ENCODE data around the gene ZNF662.

Gene ZNF662

GRCh38 chr3:42891042-42891441, 14.9 kb upstream of the ZNF662 start:
- DNase-seq, result no peak

DNA sequence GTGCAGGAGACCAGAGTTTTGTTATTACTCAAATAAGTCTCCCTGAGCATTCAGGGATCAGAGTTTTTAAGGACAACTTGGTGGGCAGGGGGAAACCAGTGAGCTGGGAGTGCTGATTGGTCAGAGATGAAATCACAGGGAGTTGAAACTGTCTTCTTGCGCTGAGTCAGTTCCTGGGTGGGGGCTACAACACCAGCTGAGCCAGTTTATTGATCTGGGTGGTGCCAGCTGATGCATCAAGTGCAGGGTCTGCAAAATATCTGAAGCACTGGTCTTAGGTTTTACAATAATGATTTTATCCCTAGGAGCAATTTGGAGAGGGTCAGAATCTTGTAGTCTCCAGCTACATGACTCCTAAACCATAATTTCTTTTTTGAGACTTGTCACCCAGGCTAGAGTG, 13.8 kb upstream of the ZNF662 start:
- DNase-seq, result no peak

DNA sequence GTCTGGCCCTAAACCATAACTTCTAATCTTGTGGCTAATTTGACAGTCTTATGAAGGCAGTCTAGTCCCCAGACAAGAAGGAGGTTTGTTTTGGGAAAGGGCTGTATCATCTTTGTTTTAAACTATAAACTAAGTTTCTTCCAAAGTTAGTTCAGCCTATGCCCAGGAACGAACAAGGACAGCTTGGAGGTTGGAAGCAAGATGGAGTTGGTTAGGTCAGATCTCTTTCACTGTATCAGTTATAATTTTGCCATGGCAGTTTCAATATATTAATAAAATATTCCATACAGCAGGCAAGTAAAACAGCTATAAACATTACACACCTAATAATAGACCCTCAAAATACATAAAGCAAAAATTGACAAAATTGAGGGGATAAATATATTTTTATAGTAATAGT, 13.1 kb upstream of the ZNF662 start:
- no peak for DNase-seq

GRCh38 chr3:42894698-42895579, 11.0 kb upstream of the ZNF662 start:
- no peak for DNase-seq

- DNase-seq, result no peak
These were observed 10.4 kb upstream of the ZNF662 start for GRCh38 chr3:42895580-42895868.

- DNase-seq, result no peak
These were observed 6.9 kb upstream of the ZNF662 start for GRCh38 chr3:42898896-42899675.

DNA sequence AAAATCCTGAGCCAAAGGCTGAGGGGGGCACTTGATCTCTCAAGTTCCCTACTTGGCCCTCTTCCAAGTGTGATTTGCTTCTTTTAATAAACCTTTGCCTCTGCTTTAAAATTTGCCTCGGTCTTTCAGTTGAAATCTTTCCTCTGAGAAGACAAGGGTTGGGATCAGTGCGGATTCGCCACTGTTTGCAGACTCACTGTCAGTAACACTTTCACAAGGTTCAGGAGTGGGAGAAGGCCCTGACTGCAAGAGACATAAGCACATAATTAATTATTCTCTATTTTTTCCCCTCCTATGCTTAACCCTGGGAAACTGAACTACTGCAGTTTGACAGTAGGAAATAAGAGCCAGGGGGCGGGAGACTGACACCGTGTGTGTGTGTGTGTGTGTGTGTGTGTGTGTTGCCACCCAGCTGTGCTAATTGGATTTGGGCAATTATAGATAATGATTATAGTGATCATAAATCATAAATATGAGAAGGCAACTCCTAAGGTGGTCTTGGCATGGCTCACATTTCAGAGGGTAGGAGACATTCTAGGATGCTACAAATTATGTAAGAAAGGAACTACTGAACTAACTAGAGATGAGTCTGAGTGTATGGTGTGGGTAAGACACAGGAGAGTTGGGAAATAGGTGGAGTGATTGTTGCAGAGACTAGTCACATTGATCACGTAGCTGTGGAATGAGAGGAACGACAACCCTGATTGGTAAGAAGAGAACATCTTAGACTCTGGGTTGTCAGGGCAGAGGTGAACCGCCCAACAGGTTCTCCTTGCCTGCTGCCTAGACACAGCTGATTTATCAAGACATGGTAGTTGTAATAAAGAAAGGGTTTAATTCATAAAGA, 5.5 kb upstream of the ZNF662 start:
- no peak for DNase-seq

DNA sequence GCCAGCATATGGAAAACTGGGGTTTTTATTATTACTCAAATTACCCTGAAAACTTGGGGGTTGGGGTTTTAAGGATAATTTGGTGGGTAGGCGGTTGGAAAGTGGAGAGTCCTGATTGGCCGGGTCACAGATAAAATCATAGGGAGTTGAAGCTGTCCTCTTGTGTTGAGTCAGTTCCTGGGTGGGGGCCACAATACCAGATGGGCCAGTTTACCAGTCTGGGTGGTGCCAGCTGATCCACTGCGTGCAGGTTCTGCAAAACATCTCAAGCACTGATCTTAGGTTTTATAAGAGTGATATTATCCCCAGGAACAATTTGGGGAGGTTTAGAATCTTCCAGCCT, 4.9 kb upstream of the ZNF662 start:
- no peak for DNase-seq

DNA sequence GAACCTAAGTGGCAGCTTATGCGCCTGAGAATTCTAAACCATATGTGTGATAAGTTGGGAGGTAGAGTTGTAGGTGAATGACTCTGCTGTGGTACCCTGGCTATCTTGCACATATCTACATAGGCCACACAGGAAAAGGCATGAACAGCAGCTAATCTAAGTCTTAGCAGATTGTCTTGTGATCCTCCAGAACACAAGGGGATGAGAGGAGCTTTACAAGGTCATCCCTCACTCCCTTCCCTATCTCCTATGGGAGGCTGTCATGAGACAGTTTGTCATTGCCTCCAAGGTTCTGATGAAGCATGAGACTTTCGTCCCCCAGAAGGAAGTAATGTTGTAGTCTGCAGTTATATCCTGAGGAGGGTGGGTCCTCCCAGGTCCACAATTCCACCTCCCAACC, 3.7 kb upstream of the ZNF662 start:
- DNase-seq, result no peak

DNA sequence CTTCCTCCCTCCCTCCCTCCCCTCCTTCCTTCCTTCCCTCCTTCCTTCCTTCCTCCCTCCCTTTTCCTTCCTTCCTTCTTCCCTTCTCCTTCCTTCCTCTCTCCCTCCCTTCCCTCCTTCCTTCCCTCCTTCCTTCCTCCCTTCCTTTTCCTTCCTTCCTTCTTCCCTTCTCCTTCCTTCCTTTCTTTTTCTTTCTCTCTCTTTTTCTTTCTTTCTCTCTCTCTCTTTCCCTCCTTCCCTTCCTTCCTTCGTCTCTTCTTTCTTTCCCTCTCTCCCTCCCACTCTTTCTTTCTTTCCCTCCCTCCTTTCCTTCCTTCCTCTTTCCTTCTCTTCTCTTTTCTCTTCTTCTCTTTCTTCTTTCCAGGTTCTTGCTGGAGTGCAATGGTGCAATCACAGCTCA, 1.9 kb upstream of the ZNF662 start:
- DNase-seq, result no peak

- DNase-seq, result no peak
These were observed 237 bp upstream of the ZNF662 start for GRCh38 chr3:42905740-42906069.

DNA sequence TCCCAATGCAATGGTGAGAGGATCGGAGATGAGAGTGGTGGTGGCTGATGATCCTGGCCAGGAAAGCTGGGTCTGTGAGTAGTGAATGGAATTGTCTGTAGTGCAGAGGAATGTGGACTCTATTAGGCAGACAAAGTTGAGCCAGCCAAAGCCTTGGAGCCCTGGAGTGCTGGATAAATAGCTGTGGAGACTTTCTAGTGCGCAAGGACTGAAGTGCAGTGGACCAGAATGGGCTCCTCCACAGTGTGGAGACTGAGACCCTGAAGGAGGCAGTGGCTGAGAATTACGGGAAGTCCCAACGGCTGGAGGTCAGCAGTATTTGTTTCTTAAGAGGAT, 874 bp downstream of the ZNF662 start:
- DNase-seq, result no peak

DNA sequence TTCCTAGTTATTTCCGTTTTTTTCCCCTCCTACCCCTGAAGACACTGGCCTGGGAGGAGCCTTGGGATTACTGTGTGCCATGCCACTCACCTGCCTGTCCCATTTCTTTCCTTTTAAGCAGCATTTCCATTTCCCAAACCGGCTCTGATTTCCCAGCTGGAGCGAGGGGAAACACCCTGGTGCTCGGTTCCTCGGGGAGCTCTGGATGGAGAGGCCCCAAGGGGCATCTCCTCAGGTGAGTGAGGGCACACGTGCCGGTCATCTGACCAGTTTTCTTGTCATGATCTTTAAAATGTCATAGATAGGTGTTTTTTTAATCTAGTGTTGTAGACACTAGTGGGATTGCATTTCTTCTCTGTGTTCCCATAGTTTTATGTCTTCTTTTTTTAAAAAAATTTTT, 2.7 kb downstream of the ZNF662 start:
- no peak for DNase-seq

- DNase-seq, result no peak
These were observed 5.6 kb downstream of the ZNF662 start for GRCh38 chr3:42911551-42911950.

- no peak for DNase-seq
These were observed 9.0 kb downstream of the ZNF662 start for GRCh38 chr3:42914771-42915515.

- DNase-seq, result no peak
These were observed 17.7 kb downstream of the ZNF662 start for GRCh38 chr3:42923606-42924005.

- DNase-seq, result no peak
These were observed 20.4 kb downstream of the ZNF662 start for GRCh38 chr3:42926310-42926709.

DNA sequence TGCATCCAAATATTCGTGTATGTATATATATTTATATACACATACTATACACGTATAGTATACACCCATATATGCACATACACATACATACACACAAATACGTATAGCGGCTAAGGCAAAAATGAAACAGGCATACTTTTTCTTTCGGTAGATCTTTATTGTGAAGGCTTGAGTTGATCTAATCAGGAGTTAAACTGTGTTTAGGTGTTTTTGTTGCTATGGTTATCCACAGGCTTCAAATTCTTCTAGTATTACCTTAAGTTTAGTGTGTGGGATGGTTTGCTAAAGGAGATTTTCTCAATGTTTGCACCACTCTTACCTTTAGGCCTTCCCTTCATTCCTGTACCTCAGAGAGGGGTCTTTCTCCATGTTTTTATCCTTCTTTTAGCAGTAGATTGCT, 28.2 kb downstream of the ZNF662 start:
- no peak for DNase-seq

DNA sequence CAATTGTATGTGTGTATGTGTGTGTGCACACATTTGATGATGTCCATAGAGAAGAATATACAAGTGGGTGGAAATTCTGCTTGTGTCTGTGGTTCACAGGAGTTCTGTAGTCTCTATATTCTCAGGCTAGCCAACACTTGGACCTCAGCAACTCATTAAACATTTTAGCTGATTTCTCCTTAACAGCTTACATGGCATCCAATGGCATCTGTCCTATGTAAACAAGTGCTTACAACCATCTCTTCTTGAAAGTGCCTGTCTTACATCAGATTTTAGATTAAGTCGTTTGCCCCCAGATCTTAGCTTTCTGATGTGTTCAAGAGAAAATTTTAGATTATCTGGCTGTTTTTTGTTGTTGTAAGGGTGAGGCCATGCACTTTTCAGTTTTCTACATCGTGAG, 29.0 kb downstream of the ZNF662 start:
- no peak for DNase-seq

- DNase-seq, result no peak
These were observed 29.5 kb downstream of the ZNF662 start for GRCh38 chr3:42935472-42935871.

DNA sequence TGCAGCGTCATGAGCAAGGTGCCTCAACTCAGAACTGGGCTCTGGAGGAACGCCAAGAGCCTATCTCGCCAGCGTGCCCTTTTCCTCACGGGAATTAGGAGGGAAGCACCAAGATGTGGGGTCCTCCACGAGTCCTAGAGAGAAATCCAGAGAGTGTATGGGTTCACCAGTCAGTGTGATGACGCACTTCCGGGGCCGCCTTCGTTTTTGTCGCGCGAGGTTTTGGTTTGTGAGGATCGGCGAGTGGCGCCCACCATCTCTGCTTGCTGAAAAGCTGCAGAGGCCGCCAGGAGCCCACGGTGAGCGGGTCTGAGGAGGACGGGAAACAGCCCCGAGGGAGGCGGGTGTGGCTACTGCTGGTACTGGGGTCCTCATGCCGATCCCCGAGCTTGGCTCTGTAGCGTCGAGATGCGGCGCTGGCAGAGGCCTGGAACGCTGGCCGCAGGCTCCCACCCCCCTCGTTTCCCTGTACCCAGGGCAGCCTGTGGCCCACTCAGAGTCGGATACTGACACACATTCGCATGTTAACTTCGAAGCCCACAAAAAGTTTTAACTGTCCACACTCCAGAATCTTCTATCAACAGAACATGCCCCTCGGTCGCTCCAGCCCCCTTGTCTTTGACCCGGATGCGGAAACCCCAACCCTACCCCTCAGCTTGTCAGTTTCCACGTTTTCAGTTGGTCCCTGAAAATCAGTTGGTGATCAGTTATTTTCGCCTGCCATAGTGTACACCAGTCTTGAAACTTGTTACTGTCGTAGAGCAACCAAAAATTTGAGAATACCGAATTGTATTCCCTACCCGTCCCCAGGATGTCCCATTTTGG, 30.4 kb downstream of the ZNF662 start:
- no peak for DNase-seq

DNA sequence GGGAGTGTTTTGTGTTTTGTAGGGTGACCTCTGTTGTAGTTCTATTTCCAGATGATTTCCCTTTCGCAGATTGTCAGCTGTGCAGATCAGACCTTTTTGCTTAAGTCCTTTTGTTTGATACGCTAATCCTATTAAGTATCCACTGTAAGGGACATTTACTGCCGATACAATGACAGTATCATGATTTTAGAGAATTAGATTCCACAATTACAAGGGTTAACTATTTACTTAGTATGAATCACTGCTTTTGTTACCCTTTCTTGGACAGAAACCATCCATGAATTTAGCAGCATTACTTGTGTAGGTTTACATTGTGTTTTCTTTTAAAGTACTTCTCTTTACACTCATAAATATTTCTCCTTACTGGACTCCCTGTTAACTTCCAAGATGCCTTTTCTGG, 31.4 kb downstream of the ZNF662 start:
- no peak for DNase-seq
